Fibroblast of lung (primary cell): Measurements from ENCODE around the gene IMMP2L. TPM values are rescaled to one million over a fixed set of nuclear protein-coding genes. Genes with fewer than 3 reads are reported as not detected.

Experiments used
- DNase-seq, 2 donors: peaks; one replicate each; pipeline versions ENCODE4 v3.0.0 to v3.0.0-alpha.2; 2010; ENCODE audit warnings: low read depth in 2 of 2
- H2AFZ ChIP-seq: 2 replicates; pipeline ENCODE4 v1.5.1; 2012; ENCODE audit warnings: low read length, control low read depth, inconsistent platforms
- H3K27ac ChIP-seq: 2 replicates; pipeline ENCODE4 v1.5.1; 2011; ENCODE audit warnings: low read length, control low read depth; ENCODE audit not compliant: insufficient read depth
- H3K27me3 ChIP-seq: 2 replicates; pipeline ENCODE4 v1.5.1; 2011; ENCODE audit warnings: mild to moderate bottlenecking, low read length; ENCODE audit not compliant: control insufficient read depth, insufficient read depth
- H3K36me3 ChIP-seq: 2 replicates; pipeline ENCODE4 v1.5.1; 2011; ENCODE audit warnings: low read length; ENCODE audit not compliant: control insufficient read depth, insufficient read depth
- H3K4me1 ChIP-seq: 2 replicates; pipeline ENCODE4 v1.5.1; 2011; ENCODE audit warnings: low read length; ENCODE audit not compliant: control insufficient read depth, insufficient read depth; ENCODE audit errors: extremely low read depth
- H3K4me2 ChIP-seq: 2 replicates; pipeline ENCODE4 v1.5.1; 2011; ENCODE audit warnings: low read length, control low read depth; ENCODE audit not compliant: insufficient read depth; ENCODE audit errors: extremely low read depth
- H3K4me3 ChIP-seq, 4 experiments: fragments of 200-600 bp in 1 of 4; sonication (generic) in 1 of 4; replicated peaks in 1 of 4; 2 replicates each; pipeline ENCODE4 v1.5.1; 2011 to 2016; ENCODE audit warnings: low read length in 4 of 4, low read depth in 3 of 4, mild to moderate bottlenecking in 3 of 4, control low read depth in 2 of 4, inconsistent platforms in 1 of 4, mixed read lengths in 1 of 4; ENCODE audit not compliant: insufficient read depth in 1 of 4; ENCODE audit errors: control extremely low read depth in 1 of 4
- H3K79me2 ChIP-seq: 2 replicates; pipeline ENCODE4 v1.5.1; 2012; ENCODE audit warnings: mild to moderate bottlenecking, low read length, inconsistent platforms; ENCODE audit not compliant: control insufficient read depth, insufficient read depth
- H3K9ac ChIP-seq: 2 replicates; pipeline ENCODE4 v1.5.1; 2011; ENCODE audit warnings: mild to moderate bottlenecking, low read length, control low read depth; ENCODE audit not compliant: insufficient read depth
- H3K9me3 ChIP-seq: 2 replicates; pipeline ENCODE4 v1.5.1; 2012; ENCODE audit warnings: low read depth, low read length; ENCODE audit not compliant: control insufficient read depth, insufficient read depth
- H4K20me1 ChIP-seq: 2 replicates; pipeline ENCODE4 v1.5.1; 2011; ENCODE audit warnings: low read length; ENCODE audit not compliant: control insufficient read depth, insufficient read depth; ENCODE audit errors: extremely low read depth
- EZH2 ChIP-seq: IDR thresholded peaks from 2 replicates; pipeline ENCODE4 v1.5.1; 2012; ENCODE audit warnings: low read length, control low read depth, mild to moderate bottlenecking; ENCODE audit errors: missing control alignments
- polyA plus RNA-seq, 2 donors: library from polyadenylated mRNA; depleted of rRNA in 1 of 2; stranded (reverse) in 1 of 2; unstranded in 1 of 2; fragments of >200 nt; gene quantifications; 2 replicates each; pipeline ENCODE4 v1.2.1, GENCODE V29; 2011 to 2012; ENCODE audit warnings: missing spikeins in 1 of 2
- total RNA-seq: library from RNA; depleted of rRNA; stranded (reverse); fragments of >200 nt; gene quantifications from 2 replicates; pipeline ENCODE4 v1.2.1, GENCODE V29; 2014
- TF ChIP-seq, protein P1 (sequence below), 2 donors: IDR thresholded peaks in 1 of 2; conservative IDR thresholded peaks in 1 of 2; 1 replicate in 1 of 2; 2 replicates in 1 of 2; pipeline ENCODE4 v1.5.1; 2011 to 2012; ENCODE audit warnings: low read length in 2 of 2, control low read depth in 1 of 2, inconsistent platforms in 1 of 2, low read depth in 1 of 2, mild to moderate bottlenecking in 1 of 2

IMMP2L gene
- total and polyA plus RNA-seq, 2 donors (not counting 1 experiment from before 2014, with no cell fraction given) = 6.9 to 14.4 TPM

GRCh38 chr7:111147708-111148533, 414.4 kb downstream of the IMMP2L start:
- H3K4me1 ChIP-seq = no peaks in the 10 kb centered on the region
- H3K27ac ChIP-seq = no peak overlapping the region
- H3K9me3 ChIP-seq = no peaks in the 10 kb centered on the region
- no peak overlapping the region for H3K4me2 ChIP-seq
- H3K9ac ChIP-seq = no peak overlapping the region
- no peak for TF ChIP-seq EZH2
- TF ChIP-seq, protein P1, sequence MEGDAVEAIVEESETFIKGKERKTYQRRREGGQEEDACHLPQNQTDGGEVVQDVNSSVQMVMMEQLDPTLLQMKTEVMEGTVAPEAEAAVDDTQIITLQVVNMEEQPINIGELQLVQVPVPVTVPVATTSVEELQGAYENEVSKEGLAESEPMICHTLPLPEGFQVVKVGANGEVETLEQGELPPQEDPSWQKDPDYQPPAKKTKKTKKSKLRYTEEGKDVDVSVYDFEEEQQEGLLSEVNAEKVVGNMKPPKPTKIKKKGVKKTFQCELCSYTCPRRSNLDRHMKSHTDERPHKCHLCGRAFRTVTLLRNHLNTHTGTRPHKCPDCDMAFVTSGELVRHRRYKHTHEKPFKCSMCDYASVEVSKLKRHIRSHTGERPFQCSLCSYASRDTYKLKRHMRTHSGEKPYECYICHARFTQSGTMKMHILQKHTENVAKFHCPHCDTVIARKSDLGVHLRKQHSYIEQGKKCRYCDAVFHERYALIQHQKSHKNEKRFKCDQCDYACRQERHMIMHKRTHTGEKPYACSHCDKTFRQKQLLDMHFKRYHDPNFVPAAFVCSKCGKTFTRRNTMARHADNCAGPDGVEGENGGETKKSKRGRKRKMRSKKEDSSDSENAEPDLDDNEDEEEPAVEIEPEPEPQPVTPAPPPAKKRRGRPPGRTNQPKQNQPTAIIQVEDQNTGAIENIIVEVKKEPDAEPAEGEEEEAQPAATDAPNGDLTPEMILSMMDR (conservative IDR thresholded peaks at IDR 0.05 in 1 of 2, IDR thresholded peaks at IDR 0.05 in 1 of 2; ENCODE audit: low read depth in 1 of 2, low read length in 2 of 2) = no peak
- no peak overlapping the region for H3K4me3 ChIP-seq
- no peaks in the 10 kb centered on the region for H3K36me3 ChIP-seq
- no peak for DNase-seq
- no peaks in the 10 kb centered on the region for H3K79me2 ChIP-seq
- no peaks in the 10 kb centered on the region for H4K20me1 ChIP-seq
- H2AFZ ChIP-seq = no peak overlapping the region
- H3K27me3 ChIP-seq = no peaks in the 10 kb centered on the region

GRCh38 chr7:111146136-111146535, 416.2 kb downstream of the IMMP2L start:
- Histone ChIP-seq H3K27me3 (no peaks in the 10 kb centered on the region), H2AFZ (no peak overlapping the region), H3K9me3 (no peaks in the 10 kb centered on the region), H3K79me2 (no peaks in the 10 kb centered on the region), H3K36me3 (no peaks in the 10 kb centered on the region), H3K4me3 (no peak overlapping the region), H3K27ac (no peak overlapping the region), H3K4me1 (no peaks in the 10 kb centered on the region), H3K9ac (no peak overlapping the region), H3K4me2 (no peak overlapping the region), H4K20me1 (no peaks in the 10 kb centered on the region)
- DNase-seq = peak in 1 of 2 donors; percentile 33
- TF ChIP-seq, protein P1 (conservative IDR thresholded peaks at IDR 0.05 in 1 of 2, IDR thresholded peaks at IDR 0.05 in 1 of 2; ENCODE audit: low read depth in 1 of 2, low read length in 2 of 2) = no peak
- no peak for TF ChIP-seq EZH2

DNA sequence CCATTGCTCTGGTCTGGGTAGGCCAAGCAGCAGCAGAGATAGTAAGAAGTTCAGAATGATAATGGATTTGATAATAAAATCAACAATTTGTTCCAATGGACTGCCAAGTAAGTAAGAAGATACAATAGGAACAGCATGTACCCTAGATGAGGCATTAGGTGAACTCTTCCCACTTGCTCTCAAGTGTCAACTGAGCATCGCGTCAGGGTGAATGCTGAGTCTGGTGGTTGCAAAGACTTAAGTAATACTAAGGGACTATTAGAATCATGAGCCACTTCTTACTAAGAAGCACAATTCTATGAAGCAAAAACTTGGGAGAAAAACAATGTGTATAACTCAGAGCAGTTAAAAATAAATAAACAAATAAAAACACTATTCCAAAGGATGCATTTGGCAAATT, 416.8 kb downstream of the IMMP2L start:
- H2AFZ ChIP-seq = no peak overlapping the region
- no peaks in the 10 kb centered on the region for H3K36me3 ChIP-seq
- no peak overlapping the region for H3K9ac ChIP-seq
- no peaks in the 10 kb centered on the region for H4K20me1 ChIP-seq
- H3K27me3 ChIP-seq = no peaks in the 10 kb centered on the region
- no peak overlapping the region for H3K27ac ChIP-seq
- no peaks in the 10 kb centered on the region for H3K9me3 ChIP-seq
- H3K4me2 ChIP-seq = no peak overlapping the region
- peak in 1 of 2 donors; percentile 22 for DNase-seq
- H3K4me1 ChIP-seq = no peaks in the 10 kb centered on the region
- H3K4me3 ChIP-seq = no peak overlapping the region
- no peaks in the 10 kb centered on the region for H3K79me2 ChIP-seq
- TF ChIP-seq, protein P1 (conservative IDR thresholded peaks at IDR 0.05 in 1 of 2, IDR thresholded peaks at IDR 0.05 in 1 of 2; ENCODE audit: low read depth in 1 of 2, low read length in 2 of 2) = no peak
- TF ChIP-seq EZH2 = no peak
